NT2/D1 (cell line): Measurements from ENCODE around the gene LAYN.

Experiments
- DNase-seq: peaks from one replicate; pipeline ENCODE4 v3.0.0-alpha.2; 2011; ENCODE audit warnings: low read depth, low spot score
- H3K27me3 ChIP-seq: 2 replicates; pipeline ENCODE4 v1.6.0; 2011; ENCODE audit warnings: mild to moderate bottlenecking; ENCODE audit not compliant: insufficient read length, insufficient read depth
- H3K36me3 ChIP-seq: 2 replicates; pipeline ENCODE4 v1.6.1; 2011; ENCODE audit warnings: mild to moderate bottlenecking, low read length, mixed read lengths; ENCODE audit not compliant: insufficient read depth, insufficient read length
- H3K4me1 ChIP-seq: 2 replicates; pipeline ENCODE4 v1.5.1; 2011; ENCODE audit not compliant: insufficient read depth, insufficient read length
- H3K4me3 ChIP-seq: 2 replicates; pipeline ENCODE4 v1.5.1; 2011; ENCODE audit warnings: low read depth; ENCODE audit not compliant: insufficient read length
- H3K9ac ChIP-seq: 2 replicates; pipeline ENCODE4 v1.6.0; 2011; ENCODE audit warnings: low read depth; ENCODE audit not compliant: insufficient read length
- H3K9me3 ChIP-seq: 2 replicates; pipeline ENCODE4 v1.5.1; 2011; ENCODE audit warnings: mild to moderate bottlenecking, low read length; ENCODE audit not compliant: insufficient read depth
- SUZ12 ChIP-seq: IDR thresholded peaks from 2 replicates; pipeline ENCODE4 v1.6.1; 2011; ENCODE audit not compliant: insufficient read length, insufficient read depth; ENCODE audit errors: extremely low read depth
- YY1 ChIP-seq: IDR thresholded peaks from 2 replicates; pipeline ENCODE4 v1.6.1; 2011; ENCODE audit not compliant: insufficient read length, insufficient read depth
- ZNF274 ChIP-seq: IDR thresholded peaks from 2 replicates; pipeline ENCODE4 v1.6.1; 2011; ENCODE audit warnings: mild to moderate bottlenecking, low read depth, low read length

LAYN gene

DNA sequence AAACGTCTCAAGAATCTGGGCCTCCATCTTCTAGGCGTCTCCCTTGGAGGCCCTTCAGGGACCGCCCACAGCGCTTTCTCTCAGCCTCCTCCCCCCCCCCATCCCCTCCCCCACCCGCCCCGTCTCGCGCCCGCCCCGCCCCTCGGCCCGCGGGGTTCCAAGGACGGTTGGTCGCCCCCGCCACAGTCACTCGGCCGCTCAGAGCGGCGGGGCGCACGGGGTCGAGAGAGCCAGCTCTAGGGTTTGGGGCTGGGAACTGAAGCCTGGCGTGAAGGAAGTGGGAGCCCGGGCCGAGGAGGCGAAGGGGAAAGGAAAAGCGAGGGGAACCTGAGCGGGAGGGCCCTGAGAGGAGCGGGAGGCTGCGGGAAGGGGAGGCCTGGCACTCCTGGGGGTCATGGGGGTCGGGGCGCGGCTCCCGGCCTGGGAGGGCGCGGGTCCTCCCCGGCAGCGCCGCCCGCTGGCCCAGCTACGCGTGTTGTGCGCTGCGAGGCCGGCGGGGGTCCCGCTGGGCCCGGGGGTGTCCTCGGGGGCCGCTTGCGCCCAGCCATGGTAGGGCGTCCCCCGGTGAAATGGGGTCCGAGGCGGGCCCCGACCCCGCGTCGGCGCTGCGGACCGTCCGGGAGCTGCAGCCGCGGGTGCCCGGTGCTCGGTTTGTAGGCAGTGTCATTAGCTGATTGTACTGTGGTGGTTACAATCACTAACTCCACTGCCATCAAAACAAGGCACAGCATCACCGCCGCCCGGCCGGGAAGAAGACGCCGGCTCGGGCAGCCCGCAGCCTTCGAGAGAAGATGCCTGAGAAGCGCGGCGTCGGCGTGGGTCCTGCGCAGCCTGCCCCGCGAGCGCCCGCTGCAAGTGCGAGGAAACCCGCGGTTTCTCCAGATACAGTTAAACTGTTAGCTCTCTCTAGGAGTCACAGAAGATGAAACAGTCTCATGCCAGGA, 28.0 kb upstream of the LAYN start, which contains the start of gene BTG4:
Gene BTG4 (minus strand): TSS at position 91 of the 944 bp plus-strand sequence. CDS start 13,610 bp downstream, outside the sequence.
- Histone ChIP-seq H3K4me1 (no peaks in the 10 kb centered on the region), H3K9ac (peak within 1 kb of the TSS; percentile 74), H3K4me3 (peak within 1 kb of the TSS; percentile 53), H3K36me3 (no peaks in the 10 kb centered on the region), H3K27me3 (peaks cover 44% of the 10 kb centered on the region), H3K9me3 (no peaks in the 10 kb centered on the region)
- TF ChIP-seq SUZ12 = no peak
- no peak for TF ChIP-seq YY1
- TF ChIP-seq ZNF274 = no peak
- no peak for DNase-seq

DNA sequence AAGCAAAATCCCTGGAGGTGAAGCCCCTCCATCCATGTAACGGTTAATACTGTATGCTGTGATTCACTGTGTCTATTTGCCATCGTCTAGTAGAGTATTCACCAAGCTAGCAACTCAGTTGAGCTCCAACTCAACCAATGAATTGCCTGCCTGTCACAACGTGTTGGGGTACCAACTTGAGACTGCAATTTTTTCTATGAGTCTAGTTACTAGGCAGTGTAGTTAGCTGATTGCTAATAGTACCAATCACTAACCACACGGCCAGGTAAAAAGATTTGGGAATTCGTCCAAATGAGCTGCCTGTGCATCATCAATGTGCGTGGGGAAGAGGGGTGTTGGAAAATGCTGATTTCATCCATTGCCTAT, 27.3 kb upstream of the LAYN start:
- no peaks in the 10 kb centered on the region for H3K36me3 ChIP-seq
- H3K4me3 ChIP-seq = peak overlapping the region; percentile 53
- TF ChIP-seq YY1 (no peak), ZNF274 (no peak), SUZ12 (no peak)
- H3K9me3 ChIP-seq = no peaks in the 10 kb centered on the region
- DNase-seq = no peak
- H3K9ac ChIP-seq = peak overlapping the region; percentile 74
- H3K4me1 ChIP-seq = no peaks in the 10 kb centered on the region
- H3K27me3 ChIP-seq = peaks cover 44% of the 10 kb centered on the region

DNA sequence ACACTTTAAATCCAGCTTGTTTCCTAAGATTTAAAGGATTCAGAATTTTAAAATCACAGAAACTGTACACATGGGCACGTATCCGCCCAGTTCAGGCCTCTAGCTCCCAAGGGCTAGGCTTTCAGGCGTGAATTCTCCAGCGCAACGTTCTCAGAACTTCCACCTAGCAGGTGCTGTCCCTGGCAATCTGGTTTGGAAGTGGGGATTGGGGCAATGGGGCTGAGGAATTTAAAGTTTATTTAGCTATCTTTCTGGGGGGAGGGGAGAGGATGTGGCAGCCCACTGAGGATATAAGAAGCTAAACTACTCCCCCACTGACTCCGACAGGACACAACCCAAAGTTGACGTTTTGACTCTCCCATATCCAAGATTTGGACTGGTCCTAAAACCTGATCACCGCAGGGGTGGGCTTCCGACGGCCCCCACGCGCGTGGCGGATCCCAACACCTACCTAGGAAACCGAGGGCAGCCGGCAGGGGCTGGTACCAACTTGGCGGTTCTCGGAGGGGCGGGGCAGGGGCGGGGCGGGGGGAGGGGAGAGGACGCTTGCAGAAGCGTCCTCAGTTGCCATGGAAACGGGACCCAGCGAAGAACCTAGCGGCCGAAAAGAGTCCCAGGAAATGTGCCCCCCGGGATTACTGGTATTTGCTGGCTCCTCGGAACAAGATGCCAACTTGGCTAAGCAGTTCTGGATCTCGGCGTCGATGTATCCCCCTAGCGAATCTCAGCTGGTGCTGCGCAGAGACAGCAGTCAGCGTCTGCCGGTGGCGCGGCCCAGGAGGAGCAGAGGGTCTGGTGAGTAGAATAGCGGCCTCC, 26.1 kb upstream of the LAYN start, which contains the start of gene HOATZ:
Gene HOATZ (plus strand): TSS at position 563 of the 816 bp plus-strand sequence. CDS start 7 bp downstream, at position 570.
- no peaks in the 10 kb centered on the region for H3K4me1 ChIP-seq
- peaks cover 44% of the 10 kb centered on the region for H3K27me3 ChIP-seq
- TF ChIP-seq ZNF274 (no peak), SUZ12 (no peak), YY1 (no peak)
- H3K9me3 ChIP-seq = no peaks in the 10 kb centered on the region
- H3K36me3 ChIP-seq = no peaks in the 10 kb centered on the region
- DNase-seq = peak; percentile 38
- peak within 1 kb of the TSS; percentile 24 for H3K4me3 ChIP-seq
- peak within 1 kb of the TSS; percentile 4 for H3K9ac ChIP-seq

DNA sequence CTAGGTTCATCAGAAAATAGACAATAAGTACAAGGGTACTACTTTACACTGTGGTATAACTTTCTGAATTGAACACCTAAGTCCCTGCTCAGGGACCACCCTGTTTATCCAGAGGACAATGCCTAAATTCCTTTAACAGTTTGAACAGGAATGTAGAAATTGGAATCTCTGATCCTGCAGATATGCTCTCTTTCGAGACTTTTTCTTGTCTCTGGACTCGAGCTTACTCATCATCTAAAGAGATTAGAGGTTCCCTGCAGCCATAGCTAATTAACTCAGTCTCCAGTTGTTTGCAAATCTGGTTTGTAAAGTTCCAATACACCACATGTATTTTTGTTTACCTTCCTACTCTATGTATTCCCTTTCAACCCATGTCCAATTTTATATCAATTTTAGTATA, 24.9 kb upstream of the LAYN start:
- TF ChIP-seq YY1 (no peak), ZNF274 (no peak), SUZ12 (no peak)
- DNase-seq = no peak
- Histone ChIP-seq H3K4me3 (no peak overlapping the region), H3K9me3 (no peaks in the 10 kb centered on the region), H3K9ac (no peak overlapping the region), H3K27me3 (peaks cover 44% of the 10 kb centered on the region), H3K4me1 (no peaks in the 10 kb centered on the region), H3K36me3 (no peaks in the 10 kb centered on the region)

DNA sequence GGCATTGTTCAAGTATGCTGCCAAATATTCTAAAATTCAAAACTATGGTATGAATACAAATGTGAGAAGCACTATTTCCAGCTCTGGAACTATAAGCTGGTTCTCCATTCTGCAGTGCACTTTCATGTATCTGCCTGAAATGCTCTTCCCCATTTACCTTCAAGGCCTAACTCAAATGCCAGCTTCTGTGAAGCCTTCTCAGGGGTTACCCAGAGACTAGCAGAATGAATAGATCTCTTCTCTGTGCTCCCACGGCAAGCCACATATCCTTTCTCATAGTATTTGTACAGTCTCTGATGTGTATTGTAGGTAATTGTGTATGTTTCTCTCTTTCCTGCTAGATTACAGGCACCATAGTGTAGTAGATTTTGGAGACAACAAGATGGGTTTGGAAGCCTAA, 21.9 kb upstream of the LAYN start:
- TF ChIP-seq SUZ12 (no peak), ZNF274 (no peak), YY1 (no peak)
- Histone ChIP-seq H3K36me3 (no peaks in the 10 kb centered on the region), H3K4me3 (no peak overlapping the region), H3K27me3 (peaks cover 29% of the 10 kb centered on the region), H3K9ac (no peak overlapping the region), H3K9me3 (no peaks in the 10 kb centered on the region), H3K4me1 (no peaks in the 10 kb centered on the region)
- DNase-seq = no peak

DNA sequence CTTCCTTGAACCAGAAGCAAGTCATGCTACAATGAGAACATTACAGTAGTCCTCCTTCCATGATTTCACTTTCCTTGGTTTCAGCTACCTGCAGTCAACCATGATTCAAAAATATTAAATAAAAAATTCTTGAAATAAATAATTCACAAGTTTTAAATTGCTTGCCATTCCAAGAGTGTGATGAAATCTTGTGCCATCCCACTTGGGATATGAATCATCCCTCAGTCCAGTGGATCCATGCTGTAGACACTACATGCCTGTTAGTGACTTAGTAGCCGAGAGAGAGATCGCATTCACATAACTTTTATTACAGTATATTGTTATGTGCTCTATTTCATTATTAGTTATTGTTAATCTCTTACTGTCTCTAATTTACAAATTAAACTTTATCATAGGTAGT, 20.0 kb upstream of the LAYN start:
- Histone ChIP-seq H3K4me3 (no peak overlapping the region), H3K9ac (no peak overlapping the region), H3K36me3 (no peaks in the 10 kb centered on the region), H3K27me3 (peaks cover 12% of the 10 kb centered on the region), H3K4me1 (no peaks in the 10 kb centered on the region), H3K9me3 (no peaks in the 10 kb centered on the region)
- TF ChIP-seq ZNF274 = no peak
- TF ChIP-seq SUZ12 = no peak
- no peak for TF ChIP-seq YY1
- DNase-seq = no peak

DNA sequence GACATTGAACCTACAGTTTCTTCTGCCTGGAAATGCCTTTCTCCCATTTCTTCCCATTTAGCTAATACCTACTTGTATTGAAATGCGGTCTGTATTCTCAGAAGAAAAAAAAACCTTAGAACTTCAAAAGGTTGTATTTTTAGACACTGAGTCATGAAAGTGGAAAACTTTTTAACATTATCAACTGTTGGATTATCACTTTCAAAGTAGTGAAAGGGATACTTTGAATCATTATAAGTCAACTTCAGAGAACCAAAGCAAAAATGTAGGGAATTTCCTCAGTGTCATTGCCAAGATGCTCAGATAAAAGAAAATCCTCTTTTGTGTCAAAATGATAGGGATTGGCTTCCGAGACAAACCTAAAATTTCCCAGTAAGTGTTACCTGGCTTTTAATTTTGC, 19.4 kb upstream of the LAYN start:
- DNase-seq = no peak
- no peak overlapping the region for H3K4me3 ChIP-seq

More for the DNA sequence above, 19.4 kb upstream of the LAYN start:
- Histone ChIP-seq H3K9me3 (no peaks in the 10 kb centered on the region), H3K27me3 (peaks cover 6% of the 10 kb centered on the region), H3K4me1 (no peaks in the 10 kb centered on the region), H3K9ac (no peak overlapping the region), H3K36me3 (no peaks in the 10 kb centered on the region)
- TF ChIP-seq SUZ12 (no peak), YY1 (no peak), ZNF274 (no peak)
